ENCODE results near the gene TEX101. TPM values are rescaled to one million over a fixed set of nuclear protein-coding genes. Genes with fewer than 3 reads are reported as not detected.
A peak's percentile ranks its signal among the peaks of the same experiment; 100 is the strongest.
"Not testable (repeated sequence)": the region's sequence is repeated elsewhere in the genome, so short reads cannot be mapped to it uniquely, and the experiment has no call there.

Gene TEX101
- total and polyA plus RNA-seq, 8 donors, result 0.28 TPM; not detected in 7

- H3K27ac ChIP-seq, result no peak overlapping the region
- peaks cover 0 to 11% (median 4%) of the 10 kb centered on the region in 4 donors for H3K4me1 ChIP-seq
- no peaks in the 10 kb centered on the region for H3K27me3 ChIP-seq
- WGBS, 5 donors, result 66 to 91% (median 83%) methylated on average over 6 to 7 of the region's 7 CpGs
- no peaks in the 10 kb centered on the region for H3K9me3 ChIP-seq
- TF ChIP-seq POLR2AphosphoS5 (IDR thresholded peaks at IDR 0.05) (no peak), EP300 (IDR thresholded peaks at IDR 0.05) (no peak), POLR2A (IDR thresholded peaks at IDR 0.05) (no peak)
- intact Hi-C loops (cut with DNase I; ENCODE audit: low total_unique reads), result no loop called here
- no peak overlapping the region for H3K4me3 ChIP-seq
- DNase-seq, result no peak
- no peaks in the 10 kb centered on the region for H3K36me3 ChIP-seq
These were observed 42.2 kb upstream of the TEX101 start for GRCh38 chr19:43372462-43372861.

GRCh38 chr19:43377624-43378023, 37.1 kb upstream of the TEX101 start:
- not testable (repeated sequence) for DNase-seq
- WGBS, 5 donors, result no CpG with 5 or more reads among the region's 3 CpGs

GRCh38 chr19:43380008-43380407, 34.7 kb upstream of the TEX101 start:
- Histone ChIP-seq H3K4me3 (peak overlapping the region in 1 of 4 donors; percentile 6), H3K4me1 (peaks cover 0 to 22% (median 7%) of the 10 kb centered on the region in 4 donors), H3K9me3 (no peaks in the 10 kb centered on the region), H3K27me3 (peaks cover 0 to 21% (median 0%) of the 10 kb centered on the region in 3 donors), H3K36me3 (no peaks in the 10 kb centered on the region), H3K27ac (peak overlapping the region in 4 of 5 donors; percentile 49 to 70 (median 64))
- peak in 1 of 2 donors; percentile 44 for DNase-seq
- 15 to 33% (median 22%) methylated on average over 13 to 14 of the region's 14 CpGs for WGBS, 5 donors
- TF ChIP-seq EP300 (IDR thresholded peaks at IDR 0.05) (no peak), POLR2A (IDR thresholded peaks at IDR 0.05) (no peak), POLR2AphosphoS5 (IDR thresholded peaks at IDR 0.05) (no peak)
- TF ChIP-seq, protein P1, sequence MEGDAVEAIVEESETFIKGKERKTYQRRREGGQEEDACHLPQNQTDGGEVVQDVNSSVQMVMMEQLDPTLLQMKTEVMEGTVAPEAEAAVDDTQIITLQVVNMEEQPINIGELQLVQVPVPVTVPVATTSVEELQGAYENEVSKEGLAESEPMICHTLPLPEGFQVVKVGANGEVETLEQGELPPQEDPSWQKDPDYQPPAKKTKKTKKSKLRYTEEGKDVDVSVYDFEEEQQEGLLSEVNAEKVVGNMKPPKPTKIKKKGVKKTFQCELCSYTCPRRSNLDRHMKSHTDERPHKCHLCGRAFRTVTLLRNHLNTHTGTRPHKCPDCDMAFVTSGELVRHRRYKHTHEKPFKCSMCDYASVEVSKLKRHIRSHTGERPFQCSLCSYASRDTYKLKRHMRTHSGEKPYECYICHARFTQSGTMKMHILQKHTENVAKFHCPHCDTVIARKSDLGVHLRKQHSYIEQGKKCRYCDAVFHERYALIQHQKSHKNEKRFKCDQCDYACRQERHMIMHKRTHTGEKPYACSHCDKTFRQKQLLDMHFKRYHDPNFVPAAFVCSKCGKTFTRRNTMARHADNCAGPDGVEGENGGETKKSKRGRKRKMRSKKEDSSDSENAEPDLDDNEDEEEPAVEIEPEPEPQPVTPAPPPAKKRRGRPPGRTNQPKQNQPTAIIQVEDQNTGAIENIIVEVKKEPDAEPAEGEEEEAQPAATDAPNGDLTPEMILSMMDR (IDR thresholded peaks at IDR 0.05), result no peak
- intact Hi-C loops (cut with DNase I; ENCODE audit: low total_unique reads), result no loop called here

More at GRCh38 chr19:43377624-43378023, 37.1 kb upstream of the TEX101 start:
- H3K4me3 ChIP-seq; H3K9me3 ChIP-seq; H3K27ac ChIP-seq; H3K36me3 ChIP-seq; intact Hi-C loops (cut with DNase I; ENCODE audit: low total_unique reads): not testable (repeated sequence)
- Histone ChIP-seq H3K4me1 (peaks cover 0 to 18% (median 7%) of the 10 kb centered on the region in 4 donors), H3K27me3 (peaks cover 0 to 21% (median 0%) of the 10 kb centered on the region in 3 donors)

- WGBS, 5 donors, result 13 to 48% (median 29%) methylated on average over 4 of the region's 4 CpGs
- intact Hi-C loops (cut with DNase I; ENCODE audit: low total_unique reads), result no loop called here
- peak in 1 of 2 donors; percentile 58 for DNase-seq
- H3K4me3 ChIP-seq, result no peak overlapping the region
- peak overlapping the region in 4 of 5 donors; percentile 49 to 70 (median 64) for H3K27ac ChIP-seq
- no peaks in the 10 kb centered on the region for H3K36me3 ChIP-seq
- H3K27me3 ChIP-seq, result peaks cover 0 to 21% (median 0%) of the 10 kb centered on the region in 3 donors
- no peaks in the 10 kb centered on the region for H3K9me3 ChIP-seq
- TF ChIP-seq, protein P1 (IDR thresholded peaks at IDR 0.05), result no peak
- TF ChIP-seq POLR2A (IDR thresholded peaks at IDR 0.05) (no peak), EP300 (IDR thresholded peaks at IDR 0.05) (no peak), POLR2AphosphoS5 (IDR thresholded peaks at IDR 0.05) (peak in 2 of 3 donors; percentile 18 to 40)
- H3K4me1 ChIP-seq, result peaks cover 0 to 22% (median 7%) of the 10 kb centered on the region in 4 donors
These were observed 33.8 kb upstream of the TEX101 start for GRCh38 chr19:43380771-43381386.

DNA sequence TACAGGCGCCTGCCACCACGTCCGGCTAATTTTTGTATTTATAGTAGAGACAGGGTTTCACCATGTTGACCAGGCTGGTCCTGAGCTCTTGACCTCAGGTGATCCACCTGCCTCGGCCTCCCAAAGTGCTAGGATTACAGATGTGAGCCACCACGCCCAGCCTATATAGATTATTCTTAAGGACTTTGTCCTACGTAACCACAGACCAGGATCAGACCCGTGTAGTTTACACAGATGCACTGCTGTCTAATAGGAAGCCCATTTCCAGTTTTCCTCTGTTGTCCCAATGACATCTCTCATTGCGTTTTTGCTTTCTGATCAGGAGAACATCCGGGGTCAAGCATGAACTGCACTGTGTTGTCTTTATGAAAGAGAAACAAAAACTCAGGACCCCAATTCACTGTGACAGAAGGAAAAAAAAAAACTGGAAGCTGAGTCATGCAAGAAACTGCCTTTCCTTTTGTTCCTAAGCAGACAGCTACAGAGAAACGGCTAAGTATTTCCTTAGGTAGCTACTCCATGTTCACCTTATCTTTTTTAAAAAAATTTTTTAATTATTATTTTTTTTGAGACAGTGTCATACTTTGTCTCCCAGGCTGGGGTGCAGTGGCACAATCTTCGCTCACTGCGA, 32.0 kb upstream of the TEX101 start:
- H3K9me3 ChIP-seq; intact Hi-C loops (cut with DNase I; ENCODE audit: low total_unique reads); H3K4me3 ChIP-seq; H3K36me3 ChIP-seq; H3K27ac ChIP-seq; DNase-seq: not testable (repeated sequence)
- H3K4me1 ChIP-seq, result peaks cover 0 to 22% (median 7%) of the 10 kb centered on the region in 4 donors
- WGBS, 5 donors, result 55 to 69% (median 60%) methylated on average over 10 to 12 of the region's 12 CpGs
- H3K27me3 ChIP-seq, result peaks cover 0 to 21% (median 0%) of the 10 kb centered on the region in 3 donors

DNA sequence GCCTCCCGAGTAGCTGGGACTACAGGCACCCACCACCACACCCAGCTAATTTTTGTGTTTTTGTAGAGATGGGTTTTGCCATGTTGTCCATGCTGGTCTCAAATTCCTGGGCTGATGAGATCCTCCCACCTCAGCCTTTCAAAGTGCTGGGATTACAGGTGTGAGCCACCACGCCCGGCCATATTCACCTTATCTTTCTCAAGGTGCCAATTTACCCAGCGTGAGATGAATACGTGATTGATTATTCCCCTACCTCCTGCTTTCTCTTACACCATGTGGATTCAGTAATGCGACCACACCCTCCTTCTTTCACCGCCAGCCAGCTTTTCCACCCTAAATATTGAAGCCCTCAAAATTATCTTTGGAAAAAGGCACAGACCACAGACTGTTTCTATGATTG, 31.4 kb upstream of the TEX101 start:
- H3K4me1 ChIP-seq, result peaks cover 0 to 22% (median 7%) of the 10 kb centered on the region in 4 donors
- H3K36me3 ChIP-seq; H3K4me3 ChIP-seq; H3K9me3 ChIP-seq; intact Hi-C loops (cut with DNase I; ENCODE audit: low total_unique reads); DNase-seq; H3K27ac ChIP-seq: not testable (repeated sequence)
- H3K27me3 ChIP-seq, result peaks cover 0 to 21% (median 0%) of the 10 kb centered on the region in 3 donors
- 39 to 60% (median 54%) methylated on average over 7 of the region's 7 CpGs for WGBS, 5 donors

DNA sequence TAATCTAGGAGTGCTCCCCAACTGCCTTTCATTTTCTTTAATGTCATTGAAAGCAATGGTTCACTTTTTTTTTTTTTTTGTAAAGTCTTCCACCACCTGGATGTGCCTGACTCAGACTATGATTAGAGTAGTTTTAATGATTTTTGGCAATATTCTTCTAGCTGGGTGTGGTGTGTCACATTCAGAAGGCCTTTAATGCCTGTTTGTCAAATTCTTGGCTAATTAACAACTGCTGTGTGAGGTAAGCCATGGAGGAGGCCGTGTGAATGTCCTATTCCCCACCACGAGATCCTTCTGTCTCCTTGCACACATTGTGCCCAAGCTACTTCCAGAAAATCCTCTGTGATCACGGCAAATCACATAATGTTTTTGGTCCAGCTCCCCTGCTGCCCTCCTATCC, 30.9 kb upstream of the TEX101 start:
- intact Hi-C loops (cut with DNase I; ENCODE audit: low total_unique reads); DNase-seq; H3K9me3 ChIP-seq; H3K36me3 ChIP-seq; H3K4me3 ChIP-seq; H3K27ac ChIP-seq: not testable (repeated sequence)
- H3K27me3 ChIP-seq, result peaks cover 0 to 21% (median 0%) of the 10 kb centered on the region in 3 donors
- 42 to 79% (median 62%) methylated on average over 2 to 3 of the region's 3 CpGs for WGBS, 5 donors
- peaks cover 0 to 22% (median 7%) of the 10 kb centered on the region in 4 donors for H3K4me1 ChIP-seq

GRCh38 chr19:43390903-43391551, 23.7 kb upstream of the TEX101 start:
- H3K9me3 ChIP-seq; H3K27ac ChIP-seq; intact Hi-C loops (cut with DNase I; ENCODE audit: low total_unique reads); H3K36me3 ChIP-seq; H3K4me3 ChIP-seq; H3K4me1 ChIP-seq: not testable (repeated sequence)
- DNase-seq, result peak in 1 of 2 donors; percentile 26
- peaks cover 0 to 11% (median 0%) of the 10 kb centered on the region in 3 donors for H3K27me3 ChIP-seq
- WGBS, 5 donors, result 78 to 86% (median 79%) methylated on average over 11 of the region's 11 CpGs

DNA sequence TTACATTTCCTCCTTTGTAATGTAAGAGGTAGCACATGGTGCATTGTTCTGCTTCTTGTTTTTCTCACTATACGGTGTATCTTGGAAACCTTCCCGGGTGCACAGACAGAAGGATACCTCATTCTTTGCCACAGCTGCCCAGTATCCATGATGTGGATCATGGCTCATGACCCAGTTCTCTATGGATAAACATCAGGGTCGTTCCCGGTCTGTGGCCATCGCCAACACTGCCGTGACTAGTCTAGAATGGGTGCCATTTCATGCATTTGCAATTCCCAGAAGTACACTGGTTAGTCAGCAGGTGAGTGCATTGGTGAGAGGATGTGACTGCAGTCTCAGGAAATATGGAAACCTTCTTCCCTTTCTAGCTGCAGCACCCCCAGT, 23.1 kb upstream of the TEX101 start:
- H3K4me1 ChIP-seq; H3K9me3 ChIP-seq; H3K27ac ChIP-seq; intact Hi-C loops (cut with DNase I; ENCODE audit: low total_unique reads); DNase-seq; H3K4me3 ChIP-seq; H3K36me3 ChIP-seq: not testable (repeated sequence)
- peaks cover 0 to 12% (median 0%) of the 10 kb centered on the region in 3 donors for H3K27me3 ChIP-seq
- WGBS, 5 donors, result 80 to 93% (median 82%) methylated on average over 6 of the region's 6 CpGs
